Suprapubic skin (tissue), 4 donors: Measurements from ENCODE around the gene ATP2C2.

Source experiments
- POLR2A ChIP-seq, 2 donors: fragments of 450-650 bp; IDR thresholded peaks; one replicate each; pipeline ENCODE4 v1.6.1; 2017; ENCODE audit warnings: antibody characterized with exemption in 2 of 2, mild to moderate bottlenecking in 2 of 2, moderate library complexity in 2 of 2
- POLR2AphosphoS5 ChIP-seq, 3 donors: sonication (generic); formaldehyde crosslinking; IDR thresholded peaks; one replicate each; pipeline ENCODE4 v1.6.1; 2017; ENCODE audit warnings: antibody characterized with exemption in 3 of 3

DNA sequence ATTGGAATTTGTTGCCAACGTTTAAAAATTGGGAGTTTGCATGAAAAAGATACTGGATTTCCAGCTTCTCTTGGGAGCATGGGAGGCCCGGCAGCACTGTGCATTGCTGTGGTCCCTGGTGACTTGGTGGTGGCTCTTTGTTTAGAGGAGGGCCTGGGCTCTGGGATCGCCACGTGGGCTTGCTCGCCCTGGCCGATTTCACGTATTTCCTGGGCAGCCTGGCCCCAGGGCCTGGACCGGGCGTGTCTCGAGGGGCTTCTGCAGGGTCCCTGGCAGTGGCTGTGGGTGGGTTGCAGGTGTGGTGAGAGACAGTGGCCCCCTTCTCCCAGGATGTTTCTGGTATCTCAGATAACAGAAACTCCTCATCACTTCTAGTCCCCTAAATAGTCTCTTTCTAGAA lies 67.9 kb downstream of the ATP2C2 start:
- no peak for TF ChIP-seq POLR2AphosphoS5 (IDR thresholded peaks at IDR 0.05)
- no peak for TF ChIP-seq POLR2A (IDR thresholded peaks at IDR 0.05)
